Measurements from ENCODE around the gene CHMP2B.
A peak's percentile ranks its signal among the peaks of the same experiment; 100 is the strongest.

Gene CHMP2B, protein sequence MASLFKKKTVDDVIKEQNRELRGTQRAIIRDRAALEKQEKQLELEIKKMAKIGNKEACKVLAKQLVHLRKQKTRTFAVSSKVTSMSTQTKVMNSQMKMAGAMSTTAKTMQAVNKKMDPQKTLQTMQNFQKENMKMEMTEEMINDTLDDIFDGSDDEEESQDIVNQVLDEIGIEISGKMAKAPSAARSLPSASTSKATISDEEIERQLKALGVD

GRCh38 chr3:87227104-87227834, at the start of gene CHMP2B:
Gene CHMP2B (plus strand): TSS chr3:87227309. CDS start chr3:87227523, 214 bp downstream.
- H3K4me1 Mint-ChIP-seq (ENCODE audit: low read depth) = peaks cover 39% of the 10 kb centered on the region
- peaks cover 18% of the 10 kb centered on the region for H3K27me3 Mint-ChIP-seq
- peak within 1 kb of the TSS; percentile 98 for H3K27ac Mint-ChIP-seq
- DNase-seq = peak; percentile 94
- H3K36me3 Mint-ChIP-seq (ENCODE audit: low read depth) = peaks cover 14% of the 10 kb centered on the region
- peak within 1 kb of the TSS; percentile 99 for H3K4me3 Mint-ChIP-seq
- H3K9me3 Mint-ChIP-seq = peaks cover 3% of the 10 kb centered on the region

- Mint-ChIP-seq H3K9me3 (no peaks in the 10 kb centered on the region), H3K4me3 (no peak overlapping the region), H3K27me3 (peaks cover 6% of the 10 kb centered on the region), H3K36me3 (ENCODE audit: low read depth) (no peaks in the 10 kb centered on the region), H3K27ac (no peak overlapping the region), H3K4me1 (ENCODE audit: low read depth) (no peaks in the 10 kb centered on the region)
- DNase-seq = no peak
Measured at GRCh38 chr3:87179642-87180041, 47.5 kb upstream of the CHMP2B start.

DNA sequence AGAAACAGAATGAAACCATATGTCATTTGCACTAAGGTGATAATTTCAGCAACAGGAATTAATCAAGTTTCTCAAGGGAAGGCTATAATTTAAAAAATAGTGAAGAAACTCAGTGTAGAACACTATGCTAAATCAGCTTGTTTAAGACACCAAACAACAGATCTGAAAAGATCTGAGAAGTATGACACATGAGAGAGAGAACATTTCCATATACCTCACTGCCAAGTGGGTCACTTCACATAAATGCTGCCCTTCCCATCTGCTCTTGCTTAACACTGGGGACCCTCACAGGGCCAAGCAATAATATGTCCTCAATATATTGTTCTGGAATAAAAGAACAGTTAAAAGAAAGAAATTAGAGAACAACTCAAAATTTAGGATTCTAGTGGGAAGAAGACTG, 45.6 kb upstream of the CHMP2B start:
- Mint-ChIP-seq H3K4me3 (no peak overlapping the region), H3K4me1 (ENCODE audit: low read depth) (no peaks in the 10 kb centered on the region), H3K9me3 (no peaks in the 10 kb centered on the region), H3K27me3 (peaks cover 12% of the 10 kb centered on the region), H3K36me3 (ENCODE audit: low read depth) (no peaks in the 10 kb centered on the region), H3K27ac (no peak overlapping the region)
- no peak for DNase-seq

DNA sequence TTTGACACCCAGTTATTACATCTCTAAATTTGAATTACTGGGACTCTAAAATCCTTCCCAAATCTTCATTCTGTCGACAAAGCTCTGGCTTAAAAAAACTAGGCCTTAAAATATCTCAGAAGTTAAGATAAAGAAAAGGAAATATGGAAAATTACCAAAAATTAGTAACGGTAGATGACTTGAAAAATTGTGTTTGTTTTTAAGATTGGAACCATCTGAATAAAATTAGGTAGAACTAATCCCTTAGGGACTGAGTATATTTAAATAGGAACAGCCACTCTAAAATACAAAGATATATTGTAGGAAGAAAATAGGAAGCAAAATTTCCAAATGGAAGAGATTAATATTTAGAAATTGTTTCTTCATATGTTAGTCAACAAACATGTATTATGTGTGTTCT, 45.1 kb upstream of the CHMP2B start:
- no peak for DNase-seq
- Mint-ChIP-seq H3K27me3 (peaks cover 12% of the 10 kb centered on the region), H3K36me3 (ENCODE audit: low read depth) (no peaks in the 10 kb centered on the region), H3K4me3 (no peak overlapping the region), H3K9me3 (no peaks in the 10 kb centered on the region), H3K27ac (no peak overlapping the region), H3K4me1 (ENCODE audit: low read depth) (no peaks in the 10 kb centered on the region)

DNA sequence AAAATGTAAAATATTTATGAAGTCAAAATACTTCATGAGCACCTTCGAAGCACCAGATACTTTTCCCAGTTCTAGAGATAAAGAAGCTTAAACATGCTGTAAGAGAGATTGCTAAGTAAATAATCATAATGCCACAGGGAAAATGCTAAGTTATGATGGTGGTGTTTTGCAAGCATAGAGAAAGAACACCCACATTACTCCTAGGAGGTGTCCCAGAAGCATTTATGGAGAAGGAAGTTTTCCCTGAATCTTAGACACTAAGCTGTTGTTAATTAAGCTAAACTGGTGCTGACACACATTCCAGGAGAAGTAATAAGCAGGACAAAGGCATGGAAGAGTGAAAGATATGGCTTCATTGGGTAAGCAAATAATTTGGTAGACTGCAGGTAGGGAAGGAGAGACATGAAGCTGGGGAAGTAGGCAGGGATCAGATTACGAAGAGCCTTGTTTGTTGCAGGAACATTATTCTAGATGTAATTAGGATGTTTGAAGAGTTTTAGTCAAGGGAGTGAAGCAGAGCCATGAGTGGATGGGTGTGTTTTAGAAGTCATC, 40.4 kb upstream of the CHMP2B start:
- Mint-ChIP-seq H3K27me3 (peaks cover 17% of the 10 kb centered on the region), H3K4me1 (ENCODE audit: low read depth) (no peaks in the 10 kb centered on the region), H3K9me3 (no peaks in the 10 kb centered on the region), H3K27ac (no peak overlapping the region), H3K4me3 (no peak overlapping the region), H3K36me3 (ENCODE audit: low read depth) (no peaks in the 10 kb centered on the region)
- DNase-seq = no peak

GRCh38 chr3:87191175-87191574, 35.9 kb upstream of the CHMP2B start:
- Mint-ChIP-seq H3K27ac (no peak overlapping the region), H3K9me3 (no peaks in the 10 kb centered on the region)

DNA sequence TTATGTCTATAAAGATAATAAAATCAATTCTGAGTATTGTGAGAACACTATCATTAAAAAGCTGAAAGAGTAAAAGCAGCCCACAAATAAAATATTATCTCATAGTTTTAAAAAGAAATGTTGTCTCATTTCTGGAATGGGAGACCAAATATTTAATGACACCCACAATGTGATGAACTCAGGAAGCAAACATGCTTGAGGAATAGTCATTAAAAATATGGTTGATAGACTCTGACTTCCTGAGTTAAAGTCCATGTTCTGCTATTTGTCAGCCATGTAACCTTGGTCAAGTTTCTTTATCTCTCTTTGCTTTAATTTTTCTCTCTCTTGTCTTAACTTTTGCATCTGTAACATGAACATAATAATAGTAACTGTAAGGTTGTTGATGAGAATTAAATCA, 35.5 kb upstream of the CHMP2B start:
- no peak for DNase-seq
- Mint-ChIP-seq H3K27me3 (peaks cover 8% of the 10 kb centered on the region), H3K36me3 (ENCODE audit: low read depth) (no peaks in the 10 kb centered on the region), H3K9me3 (no peaks in the 10 kb centered on the region), H3K27ac (no peak overlapping the region), H3K4me3 (no peak overlapping the region), H3K4me1 (ENCODE audit: low read depth) (no peaks in the 10 kb centered on the region)

More at GRCh38 chr3:87191175-87191574, 35.9 kb upstream of the CHMP2B start:
- H3K4me3 Mint-ChIP-seq = no peak overlapping the region
- peaks cover 8% of the 10 kb centered on the region for H3K27me3 Mint-ChIP-seq
- DNase-seq = no peak
- no peaks in the 10 kb centered on the region for H3K36me3 Mint-ChIP-seq (ENCODE audit: low read depth)
- H3K4me1 Mint-ChIP-seq (ENCODE audit: low read depth) = no peaks in the 10 kb centered on the region

DNA sequence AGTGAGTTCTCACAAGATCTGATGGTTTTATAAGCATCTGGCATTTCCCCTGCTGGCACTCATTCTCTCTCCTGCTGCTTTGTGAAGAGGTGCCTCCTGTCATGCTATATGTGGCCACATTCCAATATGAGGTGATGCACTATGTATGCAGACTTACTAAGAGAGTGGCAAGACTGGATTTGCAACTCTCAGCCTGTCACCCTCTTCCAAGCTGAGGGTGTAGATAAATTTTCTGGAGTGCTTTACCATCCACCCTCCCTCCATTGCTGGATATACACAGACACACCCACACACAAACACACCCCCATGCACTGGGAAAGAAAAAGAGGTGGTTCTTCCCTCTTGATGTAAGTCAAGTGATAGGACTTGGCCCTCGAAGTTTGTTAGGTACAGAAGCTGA, 30.2 kb upstream of the CHMP2B start:
- DNase-seq = no peak
- H3K27me3 Mint-ChIP-seq = peaks cover 5% of the 10 kb centered on the region
- H3K4me1 Mint-ChIP-seq (ENCODE audit: low read depth) = no peaks in the 10 kb centered on the region
- H3K4me3 Mint-ChIP-seq = no peak overlapping the region
- no peaks in the 10 kb centered on the region for H3K36me3 Mint-ChIP-seq (ENCODE audit: low read depth)
- no peak overlapping the region for H3K27ac Mint-ChIP-seq
- H3K9me3 Mint-ChIP-seq = peaks cover 4% of the 10 kb centered on the region

GRCh38 chr3:87197531-87197930, 29.6 kb upstream of the CHMP2B start:
- DNase-seq = no peak
- H3K27ac Mint-ChIP-seq = no peak overlapping the region
- peaks cover 7% of the 10 kb centered on the region for H3K27me3 Mint-ChIP-seq
- H3K36me3 Mint-ChIP-seq (ENCODE audit: low read depth) = no peaks in the 10 kb centered on the region
- H3K9me3 Mint-ChIP-seq = peaks cover 4% of the 10 kb centered on the region
- no peaks in the 10 kb centered on the region for H3K4me1 Mint-ChIP-seq (ENCODE audit: low read depth)
- H3K4me3 Mint-ChIP-seq = no peak overlapping the region

DNA sequence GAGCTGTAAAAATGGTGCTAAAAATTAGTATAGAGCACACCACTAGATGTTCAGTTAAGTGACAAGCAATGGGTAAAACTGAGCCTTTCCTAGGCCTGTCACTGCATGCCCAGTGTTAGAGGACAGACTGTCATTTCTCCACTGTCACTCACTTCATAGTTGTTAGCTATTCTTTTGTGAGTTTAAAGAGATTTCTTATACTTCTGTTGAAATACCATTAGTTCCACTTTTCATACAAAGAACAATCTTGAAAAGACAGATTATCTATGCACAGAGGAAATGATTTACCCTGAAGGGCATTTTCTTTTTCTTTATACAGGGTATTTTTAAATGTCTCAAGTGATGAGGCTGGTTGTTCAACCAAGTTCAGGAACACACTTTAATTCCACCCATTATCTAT, 28.3 kb upstream of the CHMP2B start:
- H3K4me1 Mint-ChIP-seq (ENCODE audit: low read depth) = no peaks in the 10 kb centered on the region
- H3K4me3 Mint-ChIP-seq = no peak overlapping the region
- peaks cover 4% of the 10 kb centered on the region for H3K9me3 Mint-ChIP-seq
- DNase-seq = no peak
- H3K27me3 Mint-ChIP-seq = peaks cover 11% of the 10 kb centered on the region
- H3K36me3 Mint-ChIP-seq (ENCODE audit: low read depth) = no peaks in the 10 kb centered on the region
- no peak overlapping the region for H3K27ac Mint-ChIP-seq

GRCh38 chr3:87199628-87200027, 27.5 kb upstream of the CHMP2B start:
- Mint-ChIP-seq H3K4me3 (no peak overlapping the region), H3K27ac (no peak overlapping the region), H3K36me3 (ENCODE audit: low read depth) (no peaks in the 10 kb centered on the region), H3K27me3 (peaks cover 15% of the 10 kb centered on the region), H3K4me1 (ENCODE audit: low read depth) (no peaks in the 10 kb centered on the region), H3K9me3 (peaks cover 4% of the 10 kb centered on the region)
- DNase-seq = no peak

DNA sequence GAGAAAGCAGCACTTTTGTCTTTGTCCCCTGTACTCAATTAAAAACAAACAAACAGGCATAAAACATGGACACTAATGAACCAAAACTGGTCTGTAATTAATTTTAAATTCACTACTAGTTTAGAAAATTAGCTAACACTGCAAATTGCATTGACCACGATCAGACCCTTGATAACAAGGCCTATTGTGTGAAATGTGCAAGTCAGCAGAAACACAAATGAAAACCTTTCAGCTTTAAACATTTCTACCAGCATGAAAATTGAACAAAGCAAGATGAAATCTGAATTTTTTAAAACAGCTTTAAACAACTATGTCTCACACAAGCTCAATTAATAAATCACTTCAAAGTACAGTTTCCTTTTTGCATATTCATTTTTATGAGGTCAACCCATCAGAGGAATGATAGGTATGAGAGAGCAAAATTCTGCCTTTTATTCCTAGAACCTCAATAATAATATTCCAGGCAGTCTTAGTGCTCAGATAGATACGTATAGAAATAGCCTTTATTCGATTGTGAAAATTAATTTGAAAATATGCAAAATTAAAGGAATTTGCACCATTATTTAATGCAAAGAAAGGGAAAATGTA, 27.0 kb upstream of the CHMP2B start:
- no peak overlapping the region for H3K27ac Mint-ChIP-seq
- H3K4me1 Mint-ChIP-seq (ENCODE audit: low read depth) = no peaks in the 10 kb centered on the region
- H3K36me3 Mint-ChIP-seq (ENCODE audit: low read depth) = no peaks in the 10 kb centered on the region
- DNase-seq = no peak
- peaks cover 4% of the 10 kb centered on the region for H3K9me3 Mint-ChIP-seq
- peaks cover 18% of the 10 kb centered on the region for H3K27me3 Mint-ChIP-seq
- no peak overlapping the region for H3K4me3 Mint-ChIP-seq

- H3K36me3 Mint-ChIP-seq (ENCODE audit: low read depth) = no peaks in the 10 kb centered on the region
- no peak overlapping the region for H3K27ac Mint-ChIP-seq
- peaks cover 4% of the 10 kb centered on the region for H3K9me3 Mint-ChIP-seq
- DNase-seq = no peak
- H3K4me3 Mint-ChIP-seq = no peak overlapping the region
- H3K27me3 Mint-ChIP-seq = peaks cover 18% of the 10 kb centered on the region
- H3K4me1 Mint-ChIP-seq (ENCODE audit: low read depth) = peaks cover 2% of the 10 kb centered on the region
Measured at GRCh38 chr3:87201727-87202126, 25.4 kb upstream of the CHMP2B start.

GRCh38 chr3:87203809-87204208, 23.3 kb upstream of the CHMP2B start:
- Mint-ChIP-seq H3K27ac (no peak overlapping the region), H3K4me1 (ENCODE audit: low read depth) (peaks cover 2% of the 10 kb centered on the region), H3K4me3 (no peak overlapping the region), H3K27me3 (peaks cover 18% of the 10 kb centered on the region), H3K36me3 (ENCODE audit: low read depth) (no peaks in the 10 kb centered on the region), H3K9me3 (no peaks in the 10 kb centered on the region)
- no peak for DNase-seq

GRCh38 chr3:87206070-87206469, 21.0 kb upstream of the CHMP2B start:
- no peak overlapping the region for H3K4me3 Mint-ChIP-seq
- no peak for DNase-seq
- H3K27ac Mint-ChIP-seq = no peak overlapping the region
- H3K36me3 Mint-ChIP-seq (ENCODE audit: low read depth) = no peaks in the 10 kb centered on the region
- H3K27me3 Mint-ChIP-seq = peaks cover 19% of the 10 kb centered on the region
- peaks cover 2% of the 10 kb centered on the region for H3K4me1 Mint-ChIP-seq (ENCODE audit: low read depth)
- H3K9me3 Mint-ChIP-seq = no peaks in the 10 kb centered on the region

Data from activated T-cell treated with anti-CD3 and anti-CD28 coated beads, Interleukin-2, amount 50 U/mL, for 24 hours (primary cell).